ENCODE measurements around the gene CCDC178.
A peak's percentile ranks its signal among the peaks of the same experiment; 100 is the strongest.

CCDC178 gene

DNA sequence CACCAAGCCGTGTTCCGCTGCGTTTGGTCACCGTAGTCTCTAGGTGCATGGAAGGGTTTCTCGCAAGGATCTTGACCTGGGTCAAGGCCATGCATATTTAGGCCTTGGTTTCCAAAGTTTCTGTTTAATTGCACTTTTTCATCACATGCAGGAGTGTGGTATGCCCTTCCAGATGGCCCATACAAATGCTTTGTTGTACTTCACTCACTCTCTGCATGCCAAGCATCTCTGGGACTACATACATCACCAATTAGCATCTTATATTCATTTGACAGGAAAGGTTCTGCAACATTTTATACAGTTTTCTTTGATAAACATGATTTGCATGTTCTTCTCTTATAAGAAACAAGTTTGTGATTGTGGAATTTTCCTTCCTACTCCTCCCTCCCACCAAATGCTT is 534.9 kb downstream of the CCDC178 start:
- Histone ChIP-seq H3K27ac (ENCODE audit: low read depth, low read length) (no peak overlapping the region), H3K36me3 (ENCODE audit: low read length) (no peaks in the 10 kb centered on the region), H2AFZ (ENCODE audit: low read depth, low read length, severe bottlenecking) (no peak overlapping the region), H3K4me3 (ENCODE audit: insufficient read depth, low read length, poor library complexity, severe bottlenecking) (no peak overlapping the region), H3K9me3 (ENCODE audit: insufficient read depth, low read length) (no peaks in the 10 kb centered on the region), H3K9ac (ENCODE audit: low read length) (no peak overlapping the region), H3K79me2 (ENCODE audit: insufficient read depth, low read length) (no peaks in the 10 kb centered on the region), H3K4me2 (ENCODE audit: low read depth, low read length, poor library complexity, severe bottlenecking) (no peak overlapping the region), H4K20me1 (ENCODE audit: low read depth, low read length) (no peaks in the 10 kb centered on the region), H3K9me2 (replicated peaks; ENCODE audit: insufficient read depth, low read length) (no peaks in the 10 kb centered on the region), H3F3A (ENCODE audit: insufficient read depth) (no peaks in the 10 kb centered on the region), H3K27me3 (ENCODE audit: low read length) (no peaks in the 10 kb centered on the region)
- no peak for TF ChIP-seq EZH2phosphoT487 (conservative IDR thresholded peaks at IDR 0.05; ENCODE audit: low read length)
- TF ChIP-seq, protein P1, sequence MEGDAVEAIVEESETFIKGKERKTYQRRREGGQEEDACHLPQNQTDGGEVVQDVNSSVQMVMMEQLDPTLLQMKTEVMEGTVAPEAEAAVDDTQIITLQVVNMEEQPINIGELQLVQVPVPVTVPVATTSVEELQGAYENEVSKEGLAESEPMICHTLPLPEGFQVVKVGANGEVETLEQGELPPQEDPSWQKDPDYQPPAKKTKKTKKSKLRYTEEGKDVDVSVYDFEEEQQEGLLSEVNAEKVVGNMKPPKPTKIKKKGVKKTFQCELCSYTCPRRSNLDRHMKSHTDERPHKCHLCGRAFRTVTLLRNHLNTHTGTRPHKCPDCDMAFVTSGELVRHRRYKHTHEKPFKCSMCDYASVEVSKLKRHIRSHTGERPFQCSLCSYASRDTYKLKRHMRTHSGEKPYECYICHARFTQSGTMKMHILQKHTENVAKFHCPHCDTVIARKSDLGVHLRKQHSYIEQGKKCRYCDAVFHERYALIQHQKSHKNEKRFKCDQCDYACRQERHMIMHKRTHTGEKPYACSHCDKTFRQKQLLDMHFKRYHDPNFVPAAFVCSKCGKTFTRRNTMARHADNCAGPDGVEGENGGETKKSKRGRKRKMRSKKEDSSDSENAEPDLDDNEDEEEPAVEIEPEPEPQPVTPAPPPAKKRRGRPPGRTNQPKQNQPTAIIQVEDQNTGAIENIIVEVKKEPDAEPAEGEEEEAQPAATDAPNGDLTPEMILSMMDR (IDR thresholded peaks at IDR 0.05; ENCODE audit: insufficient read depth, low read length, poor library complexity, severe bottlenecking), result no peak

DNA sequence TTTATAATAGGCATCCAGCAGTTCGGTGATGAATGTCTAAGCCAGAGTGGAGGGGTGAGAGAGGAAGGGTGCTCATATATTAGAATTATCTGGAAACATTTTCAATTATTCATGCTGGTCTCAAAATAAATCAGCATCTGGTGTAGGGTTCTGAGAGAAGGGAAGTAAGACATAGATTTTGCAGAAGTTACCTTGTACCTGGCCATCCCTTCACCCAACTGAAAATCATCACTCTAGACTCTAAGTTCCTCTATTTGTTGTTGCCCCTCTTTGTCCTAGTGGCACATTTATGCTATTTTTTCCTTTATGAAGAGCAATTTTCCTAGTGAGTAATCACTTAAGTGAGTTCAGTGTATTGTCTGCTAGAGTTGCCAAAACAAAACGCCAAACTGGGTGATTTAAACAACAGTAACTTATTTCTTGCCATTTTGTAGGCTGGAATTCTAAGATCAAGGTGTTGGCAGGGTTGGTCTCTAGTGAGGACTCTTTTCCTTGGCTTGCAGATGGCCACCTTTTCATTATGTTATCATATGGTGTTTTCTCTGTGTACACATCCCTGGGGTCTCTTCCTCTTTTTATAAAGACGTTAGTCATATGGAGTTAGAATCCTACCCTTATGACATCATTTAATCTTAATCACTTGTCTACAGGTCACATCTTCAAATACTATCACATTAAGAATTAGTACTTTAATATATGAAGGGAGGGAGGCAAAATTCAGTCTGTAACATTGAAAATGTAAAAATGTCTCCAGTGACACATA is 537.8 kb downstream of the CCDC178 start:
- Histone ChIP-seq H2AFZ (ENCODE audit: low read depth, low read length, severe bottlenecking) (no peak overlapping the region), H3K79me2 (ENCODE audit: insufficient read depth, low read length) (no peaks in the 10 kb centered on the region), H3K36me3 (ENCODE audit: low read length) (no peaks in the 10 kb centered on the region), H3K4me3 (ENCODE audit: insufficient read depth, low read length, poor library complexity, severe bottlenecking) (no peak overlapping the region), H3K4me2 (ENCODE audit: low read depth, low read length, poor library complexity, severe bottlenecking) (no peak overlapping the region), H3K9me3 (ENCODE audit: insufficient read depth, low read length) (peaks cover 1% of the 10 kb centered on the region; the same call in 1 of the 2 replicates), H3F3A (ENCODE audit: insufficient read depth) (no peaks in the 10 kb centered on the region), H4K20me1 (ENCODE audit: low read depth, low read length) (no peaks in the 10 kb centered on the region), H3K9ac (ENCODE audit: low read length) (no peak overlapping the region), H3K27ac (ENCODE audit: low read depth, low read length) (no peak overlapping the region), H3K27me3 (ENCODE audit: low read length) (no peaks in the 10 kb centered on the region), H3K9me2 (replicated peaks; ENCODE audit: insufficient read depth, low read length) (no peaks in the 10 kb centered on the region)
- TF ChIP-seq, protein P1 (IDR thresholded peaks at IDR 0.05; ENCODE audit: insufficient read depth, low read length, poor library complexity, severe bottlenecking), result no peak
- TF ChIP-seq EZH2phosphoT487 (conservative IDR thresholded peaks at IDR 0.05; ENCODE audit: low read length), result no peak

DNA sequence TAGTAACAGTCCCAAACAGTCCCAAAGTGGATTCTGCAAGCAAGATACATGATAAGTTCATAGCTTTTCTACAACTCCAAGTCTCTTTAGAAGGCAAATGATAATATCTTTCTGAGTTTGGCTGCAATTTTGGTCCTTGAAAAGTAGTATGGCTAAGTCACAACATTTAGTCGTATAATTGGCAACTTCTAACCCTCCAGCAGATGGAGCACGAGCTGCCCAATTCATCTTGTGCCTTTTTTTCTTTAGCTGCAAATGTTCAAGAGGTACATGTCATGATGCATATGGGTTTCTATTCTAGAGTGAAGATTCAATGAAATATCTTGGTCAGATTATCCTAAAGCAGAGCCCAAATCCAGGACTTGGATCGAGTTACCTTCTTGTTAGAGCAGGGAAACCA is 540.7 kb downstream of the CCDC178 start:
- Histone ChIP-seq H3K36me3 (ENCODE audit: low read length) (no peaks in the 10 kb centered on the region), H3K9ac (ENCODE audit: low read length) (no peak overlapping the region), H3K79me2 (ENCODE audit: insufficient read depth, low read length) (no peaks in the 10 kb centered on the region), H3K27ac (ENCODE audit: low read depth, low read length) (no peak overlapping the region), H3F3A (ENCODE audit: insufficient read depth) (no peaks in the 10 kb centered on the region), H3K9me2 (replicated peaks; ENCODE audit: insufficient read depth, low read length) (no peaks in the 10 kb centered on the region), H2AFZ (ENCODE audit: low read depth, low read length, severe bottlenecking) (no peak overlapping the region), H4K20me1 (ENCODE audit: low read depth, low read length) (no peaks in the 10 kb centered on the region), H3K9me3 (ENCODE audit: insufficient read depth, low read length) (peaks cover 13% of the 10 kb centered on the region; the same call in 1 of the 2 replicates), H3K27me3 (ENCODE audit: low read length) (no peaks in the 10 kb centered on the region), H3K4me3 (ENCODE audit: insufficient read depth, low read length, poor library complexity, severe bottlenecking) (no peak overlapping the region), H3K4me2 (ENCODE audit: low read depth, low read length, poor library complexity, severe bottlenecking) (no peak overlapping the region)
- TF ChIP-seq EZH2phosphoT487 (conservative IDR thresholded peaks at IDR 0.05; ENCODE audit: low read length), result no peak
- TF ChIP-seq, protein P1 (IDR thresholded peaks at IDR 0.05; ENCODE audit: insufficient read depth, low read length, poor library complexity, severe bottlenecking), result peak; percentile 12

Data from SU-DHL-6 (cell line).